ENCODE measurements around the gene SNX17.

DNA sequence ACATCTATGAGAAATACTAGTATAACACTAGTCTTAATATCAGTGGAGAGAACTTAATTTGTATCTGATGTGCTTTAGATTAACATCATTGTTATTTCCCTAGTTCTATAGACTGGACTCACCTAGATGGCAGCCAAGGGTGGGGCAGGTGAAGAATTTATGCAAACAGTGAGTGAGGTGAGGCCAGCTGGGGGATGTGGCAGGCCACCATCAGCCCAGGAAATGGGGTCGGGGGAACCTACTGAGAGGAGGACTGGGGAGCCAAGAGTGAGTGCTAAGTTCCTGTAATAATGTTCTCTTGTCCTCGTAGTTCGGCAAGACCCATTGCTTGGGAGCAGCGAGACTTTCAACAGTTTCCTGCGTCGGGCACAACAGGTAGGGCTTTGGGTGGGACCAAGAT, 2.5 kb downstream of the SNX17 start:
- TF ChIP-seq POLR2A (IDR thresholded peaks at IDR 0.05): no peak
- TF ChIP-seq, protein P1, sequence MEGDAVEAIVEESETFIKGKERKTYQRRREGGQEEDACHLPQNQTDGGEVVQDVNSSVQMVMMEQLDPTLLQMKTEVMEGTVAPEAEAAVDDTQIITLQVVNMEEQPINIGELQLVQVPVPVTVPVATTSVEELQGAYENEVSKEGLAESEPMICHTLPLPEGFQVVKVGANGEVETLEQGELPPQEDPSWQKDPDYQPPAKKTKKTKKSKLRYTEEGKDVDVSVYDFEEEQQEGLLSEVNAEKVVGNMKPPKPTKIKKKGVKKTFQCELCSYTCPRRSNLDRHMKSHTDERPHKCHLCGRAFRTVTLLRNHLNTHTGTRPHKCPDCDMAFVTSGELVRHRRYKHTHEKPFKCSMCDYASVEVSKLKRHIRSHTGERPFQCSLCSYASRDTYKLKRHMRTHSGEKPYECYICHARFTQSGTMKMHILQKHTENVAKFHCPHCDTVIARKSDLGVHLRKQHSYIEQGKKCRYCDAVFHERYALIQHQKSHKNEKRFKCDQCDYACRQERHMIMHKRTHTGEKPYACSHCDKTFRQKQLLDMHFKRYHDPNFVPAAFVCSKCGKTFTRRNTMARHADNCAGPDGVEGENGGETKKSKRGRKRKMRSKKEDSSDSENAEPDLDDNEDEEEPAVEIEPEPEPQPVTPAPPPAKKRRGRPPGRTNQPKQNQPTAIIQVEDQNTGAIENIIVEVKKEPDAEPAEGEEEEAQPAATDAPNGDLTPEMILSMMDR (IDR thresholded peaks at IDR 0.05): no peak
- no peak for TF ChIP-seq POLR2AphosphoS5 (IDR thresholded peaks at IDR 0.05)
